Cardiac fibroblast (primary cell): Measurements from ENCODE around the gene FBXO47.

Source experiments
- DNase-seq, 2 donors: peaks; one replicate each; pipeline versions ENCODE4 v3.0.0 to v3.0.0-alpha.2; 2010; ENCODE audit warnings: low read depth in 2 of 2
- H3K4me3 ChIP-seq, 2 donors: replicated peaks in 1 of 2; 1 replicate in 1 of 2; 2 replicates in 1 of 2; pipeline ENCODE4 v1.5.1; 2011; ENCODE audit warnings: low read depth in 2 of 2, low read length in 2 of 2, mild to moderate bottlenecking in 2 of 2, moderate library complexity in 1 of 2
- TF ChIP-seq, protein P1 (sequence below): IDR thresholded peaks from one replicate; pipeline ENCODE4 v1.5.1; 2011; ENCODE audit warnings: low read depth, mild to moderate bottlenecking, low read length, inconsistent platforms

Gene FBXO47

DNA sequence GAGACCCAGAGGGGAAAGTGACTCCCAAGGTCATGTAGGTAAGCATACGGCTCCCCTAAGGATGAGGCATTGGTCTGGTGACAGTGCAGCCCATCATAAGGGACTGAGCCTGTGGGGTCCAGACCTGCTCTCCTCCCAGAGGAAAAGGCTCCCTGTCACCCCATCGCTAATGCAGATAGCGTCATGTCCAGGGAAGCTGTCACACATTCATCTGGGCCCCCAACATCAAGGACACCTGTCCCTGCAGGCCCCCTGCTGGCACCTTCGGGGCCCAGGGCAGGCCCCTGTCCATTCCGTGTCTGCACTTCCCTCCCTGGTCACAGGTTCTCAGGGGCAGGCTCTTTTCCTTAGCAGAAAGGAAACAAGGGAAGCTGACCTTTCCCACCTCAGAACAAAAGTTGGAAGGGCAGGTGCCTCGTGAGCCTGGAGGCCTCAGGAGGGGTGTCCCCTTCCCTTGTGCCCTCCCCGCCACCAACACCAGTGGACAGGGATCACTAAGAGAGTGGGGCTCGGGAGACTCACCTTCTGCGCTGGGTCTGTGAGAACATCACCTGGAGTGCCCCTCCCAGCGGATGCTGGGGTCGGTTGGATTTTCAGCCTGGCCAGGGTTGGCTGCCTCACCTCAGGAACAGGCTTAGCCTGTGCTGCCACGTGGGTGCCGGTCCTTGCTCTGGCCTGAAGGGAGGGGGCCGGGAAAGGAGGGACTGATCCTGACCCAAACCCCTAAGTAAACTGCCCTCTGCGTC is 59.1 kb downstream of the FBXO47 start:
- TF ChIP-seq, protein P1, sequence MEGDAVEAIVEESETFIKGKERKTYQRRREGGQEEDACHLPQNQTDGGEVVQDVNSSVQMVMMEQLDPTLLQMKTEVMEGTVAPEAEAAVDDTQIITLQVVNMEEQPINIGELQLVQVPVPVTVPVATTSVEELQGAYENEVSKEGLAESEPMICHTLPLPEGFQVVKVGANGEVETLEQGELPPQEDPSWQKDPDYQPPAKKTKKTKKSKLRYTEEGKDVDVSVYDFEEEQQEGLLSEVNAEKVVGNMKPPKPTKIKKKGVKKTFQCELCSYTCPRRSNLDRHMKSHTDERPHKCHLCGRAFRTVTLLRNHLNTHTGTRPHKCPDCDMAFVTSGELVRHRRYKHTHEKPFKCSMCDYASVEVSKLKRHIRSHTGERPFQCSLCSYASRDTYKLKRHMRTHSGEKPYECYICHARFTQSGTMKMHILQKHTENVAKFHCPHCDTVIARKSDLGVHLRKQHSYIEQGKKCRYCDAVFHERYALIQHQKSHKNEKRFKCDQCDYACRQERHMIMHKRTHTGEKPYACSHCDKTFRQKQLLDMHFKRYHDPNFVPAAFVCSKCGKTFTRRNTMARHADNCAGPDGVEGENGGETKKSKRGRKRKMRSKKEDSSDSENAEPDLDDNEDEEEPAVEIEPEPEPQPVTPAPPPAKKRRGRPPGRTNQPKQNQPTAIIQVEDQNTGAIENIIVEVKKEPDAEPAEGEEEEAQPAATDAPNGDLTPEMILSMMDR, result no peak
- no peak overlapping the region for H3K4me3 ChIP-seq
- DNase-seq, result no peak

DNA sequence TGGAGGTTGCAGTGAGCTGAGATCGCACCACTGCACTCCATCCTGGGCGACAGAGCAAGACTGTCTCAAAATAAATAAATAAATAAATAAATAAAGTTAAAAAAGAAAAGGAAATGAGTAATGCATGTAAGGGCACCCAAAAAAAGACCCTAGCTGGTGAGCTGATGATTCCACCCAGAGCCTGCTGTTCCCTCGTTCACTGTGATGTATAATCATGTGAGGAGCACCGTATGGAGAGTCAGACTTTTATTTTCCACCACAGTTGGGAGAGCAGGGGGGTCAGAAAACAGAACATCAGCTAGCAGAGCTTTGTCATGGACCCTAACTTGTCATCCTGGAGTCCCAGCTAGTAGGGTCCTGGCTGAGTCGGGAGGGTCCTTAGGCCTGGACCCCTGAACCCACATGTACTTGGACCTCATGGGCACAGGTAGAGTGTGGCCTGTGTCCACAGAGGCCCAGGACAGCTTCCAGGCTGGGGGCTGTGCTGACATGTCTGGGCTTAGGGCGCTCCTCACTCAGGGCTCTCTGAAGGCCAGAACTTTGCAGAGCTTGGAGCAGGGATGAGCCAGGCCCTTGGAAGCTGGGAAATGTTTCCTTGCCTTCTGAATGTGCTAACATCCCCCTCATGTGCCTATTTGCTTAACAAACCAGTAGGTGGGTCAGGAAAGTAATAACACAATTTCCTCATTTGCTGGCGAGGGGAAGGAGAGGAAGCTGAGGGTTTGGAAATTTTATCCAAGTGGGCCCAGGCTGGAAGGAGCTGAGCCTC is 60.6 kb downstream of the FBXO47 start:
- H3K4me3 ChIP-seq, result no peak overlapping the region
- TF ChIP-seq, protein P1, result no peak
- peak in 1 of 2 donors; percentile 41 for DNase-seq

DNA sequence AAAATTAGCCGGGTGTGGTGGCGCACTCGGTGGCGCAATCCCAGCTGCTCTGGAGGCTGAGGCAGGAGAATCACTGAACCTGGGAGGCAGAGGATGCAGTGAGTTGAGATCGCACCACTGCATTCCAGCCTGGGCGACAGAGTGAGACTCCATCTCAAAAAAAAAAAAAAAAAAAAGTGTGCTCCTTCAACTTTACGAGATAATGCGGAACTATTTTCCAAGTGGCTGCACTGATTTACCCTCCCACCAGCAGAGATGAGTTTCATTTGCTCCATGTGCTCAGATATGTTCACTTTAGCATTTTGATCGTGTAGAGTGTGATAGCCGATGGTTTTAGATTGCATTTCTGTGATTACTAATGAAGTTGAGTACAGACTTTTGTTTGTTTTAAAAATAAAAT is 61.8 kb downstream of the FBXO47 start:
- H3K4me3 ChIP-seq, result no peak overlapping the region
- TF ChIP-seq, protein P1, result no peak
- DNase-seq, result no peak

DNA sequence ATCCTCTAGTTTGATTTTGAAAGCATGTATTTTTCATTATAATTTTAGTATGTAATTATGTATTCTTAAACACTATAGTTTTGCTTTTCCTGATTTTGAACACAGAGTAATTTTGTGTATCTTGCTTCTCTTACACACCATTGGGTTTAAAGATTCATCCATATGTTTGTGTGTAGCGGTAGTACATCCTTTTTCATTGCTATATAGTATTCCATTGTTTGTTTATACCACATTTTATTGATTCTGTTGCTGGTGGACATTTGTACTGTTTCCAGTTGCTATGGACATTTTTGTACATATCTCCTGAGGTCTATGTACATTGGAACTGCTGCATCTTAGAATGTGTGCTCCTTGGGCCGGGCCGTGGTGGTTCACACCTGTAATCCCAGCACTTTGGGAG is 62.3 kb downstream of the FBXO47 start:
- H3K4me3 ChIP-seq, result no peak overlapping the region
- TF ChIP-seq, protein P1, result no peak
- DNase-seq, result no peak

DNA sequence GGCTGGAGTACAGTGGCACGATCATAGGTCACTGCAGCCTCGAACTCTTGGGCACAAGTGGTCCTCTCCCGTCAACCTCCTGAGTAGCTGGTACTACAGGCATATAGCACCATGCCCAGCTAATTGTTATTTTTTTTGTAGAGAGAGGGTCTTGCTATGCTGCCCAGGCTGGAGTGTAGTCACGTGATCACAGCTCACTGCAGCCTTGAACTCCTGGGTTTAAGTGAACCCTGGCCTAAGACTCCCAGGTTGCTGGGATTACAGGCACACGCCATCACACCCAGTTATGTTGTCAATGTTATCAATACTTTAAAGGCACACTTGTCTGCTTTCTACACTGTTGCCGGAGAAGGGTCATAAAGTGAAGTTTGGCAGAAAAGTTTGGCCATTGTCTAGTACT is 63.8 kb downstream of the FBXO47 start:
- H3K4me3 ChIP-seq, result no peak overlapping the region
- DNase-seq, result no peak
- TF ChIP-seq, protein P1, result no peak

DNA sequence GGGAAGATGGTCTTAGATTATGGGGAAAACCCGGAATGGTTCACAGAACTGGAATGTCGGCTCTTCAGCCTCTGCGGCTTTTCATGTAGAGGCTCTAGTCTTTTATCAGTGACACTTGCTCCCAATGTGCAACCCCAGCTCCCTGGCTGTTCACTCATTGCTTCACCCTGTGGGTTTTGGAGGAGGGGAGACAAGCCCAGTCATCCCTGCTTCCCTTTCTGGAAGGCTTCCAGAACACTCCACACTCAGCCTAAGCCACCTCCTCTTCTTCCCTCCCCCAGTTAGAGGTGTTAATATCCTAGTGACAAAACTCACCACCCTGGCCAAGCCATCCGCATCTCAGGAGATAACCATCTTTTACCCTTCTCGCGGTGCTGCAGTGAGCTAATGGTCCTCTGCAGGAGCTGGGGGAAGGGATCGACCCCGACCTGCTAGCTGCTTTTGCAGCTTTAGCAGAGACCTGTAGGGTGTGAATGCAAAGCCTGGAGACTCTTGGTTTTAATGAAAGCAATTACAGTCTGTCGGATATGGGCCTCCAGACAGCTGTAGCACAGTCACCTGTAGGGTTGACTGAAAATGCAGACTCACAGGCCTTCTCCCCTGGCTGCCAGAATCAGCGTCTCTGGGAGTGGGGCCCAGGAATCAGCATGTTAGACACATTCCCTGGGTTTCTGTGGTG is 66.1 kb downstream of the FBXO47 start:
- TF ChIP-seq, protein P1, result no peak
- H3K4me3 ChIP-seq, result peak overlapping the region in 1 of 2 donors; percentile 7
- DNase-seq, result peak; percentile 96 to 98
